HG03575 (cell line): ENCODE data around the gene GABRG3.

ENCODE experiments used
- ATAC-seq: cut with Tn5 transposase; IDR thresholded peaks from one replicate; pipeline ENCODE4 v1.9.1; 2021; ENCODE audit not compliant: unreplicated experiment, insufficient number of reproducible peaks, low FRiP score; ENCODE audit errors: extremely low read depth

GABRG3 gene

DNA sequence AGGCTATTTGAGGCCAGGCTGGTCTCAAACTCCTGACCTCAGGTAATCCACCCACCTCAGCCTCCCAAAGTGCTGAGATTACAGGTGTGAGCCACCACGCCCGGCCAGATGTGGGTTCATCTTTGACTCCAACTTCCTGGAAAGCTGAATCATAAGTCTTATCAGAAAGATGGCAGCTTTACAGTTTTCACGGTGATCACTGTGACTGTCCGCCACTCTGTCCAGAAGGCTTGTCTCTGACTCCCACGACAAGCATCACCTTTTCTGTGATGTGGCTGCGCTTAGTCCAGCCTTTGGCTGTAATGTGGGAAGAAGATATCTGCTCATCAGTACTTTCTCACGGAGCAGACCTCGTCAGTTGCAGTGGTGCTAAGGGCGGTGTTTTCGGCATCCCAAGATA is 527.7 kb downstream of the GABRG3 start:
- ATAC-seq: no peak

DNA sequence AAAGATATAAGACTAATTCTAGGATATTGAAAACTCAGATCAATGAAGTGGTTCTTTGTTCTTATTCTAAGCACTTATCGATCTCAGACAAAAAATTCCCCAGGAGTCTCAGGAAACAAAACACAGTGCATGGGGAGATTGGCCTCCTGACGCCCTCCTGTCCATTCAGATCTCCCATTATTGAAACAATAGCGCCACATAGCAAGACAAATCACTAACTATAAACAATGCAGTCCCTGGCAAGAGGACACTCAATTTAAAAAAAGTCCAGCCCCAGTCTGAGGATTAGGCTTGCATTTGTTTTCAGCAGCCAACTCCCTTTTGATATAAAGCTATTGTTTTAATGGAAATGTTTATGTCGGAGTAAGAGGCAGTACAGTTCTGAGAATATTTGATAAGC is 528.2 kb downstream of the GABRG3 start:
- no peak for ATAC-seq

DNA sequence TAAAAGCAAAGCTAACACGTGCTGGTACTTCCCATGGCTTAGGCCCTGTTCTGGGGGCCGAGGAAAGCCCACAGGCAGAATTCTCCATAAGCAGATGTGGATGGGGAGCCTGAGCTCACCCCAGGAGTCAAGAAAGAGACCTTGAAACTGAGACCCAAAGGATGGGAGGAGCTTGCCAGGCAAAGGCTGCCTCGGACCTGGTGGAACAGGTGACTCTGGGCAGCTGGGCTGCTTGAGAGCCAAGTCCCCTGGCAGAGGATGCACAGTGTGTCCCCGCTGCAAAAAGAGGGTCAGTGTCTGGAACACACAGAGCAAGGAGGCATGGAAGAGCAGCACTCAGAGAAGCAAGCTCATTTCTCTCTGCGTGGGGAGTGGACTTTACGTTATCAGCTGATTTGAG is 528.7 kb downstream of the GABRG3 start:
- no peak for ATAC-seq

DNA sequence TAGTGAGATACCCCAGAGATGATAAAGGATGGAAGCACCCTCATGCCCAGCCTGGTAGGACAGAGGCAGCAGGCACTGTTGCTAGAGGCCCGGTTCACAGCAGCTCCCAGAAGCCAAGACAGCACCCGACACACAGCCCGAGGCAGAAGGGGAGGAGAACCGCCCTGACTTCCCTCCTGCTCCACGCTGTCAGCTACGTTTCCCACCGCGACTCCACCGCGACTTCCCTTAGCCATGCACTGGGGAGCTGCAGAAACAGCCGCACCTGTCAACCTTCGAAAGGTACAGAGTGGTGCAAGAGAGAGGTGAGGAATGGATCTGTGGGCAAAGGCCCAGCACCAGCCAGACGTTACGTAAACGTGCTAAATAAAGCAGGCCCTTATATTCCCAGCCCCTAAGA is 529.2 kb downstream of the GABRG3 start:
- ATAC-seq: no peak

DNA sequence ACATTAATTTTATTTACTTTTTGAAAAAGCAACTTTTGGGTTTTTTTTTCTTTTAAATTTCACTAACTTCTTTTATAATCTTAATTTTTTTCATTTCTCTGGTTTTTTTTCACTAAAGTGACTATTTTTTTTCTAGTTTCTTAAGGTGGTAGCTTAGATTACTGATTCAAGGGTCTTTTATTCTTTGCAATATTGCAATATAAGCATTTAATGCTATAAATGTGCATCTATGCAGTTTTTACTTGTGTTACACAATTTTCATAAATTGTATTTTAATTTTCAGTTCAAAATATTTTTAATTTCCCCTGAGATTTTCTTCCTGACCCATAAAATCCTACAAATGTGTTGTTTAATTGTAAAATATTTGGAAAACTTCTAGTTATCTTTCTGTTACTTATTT is 535.8 kb downstream of the GABRG3 start:
- ATAC-seq: no peak

DNA sequence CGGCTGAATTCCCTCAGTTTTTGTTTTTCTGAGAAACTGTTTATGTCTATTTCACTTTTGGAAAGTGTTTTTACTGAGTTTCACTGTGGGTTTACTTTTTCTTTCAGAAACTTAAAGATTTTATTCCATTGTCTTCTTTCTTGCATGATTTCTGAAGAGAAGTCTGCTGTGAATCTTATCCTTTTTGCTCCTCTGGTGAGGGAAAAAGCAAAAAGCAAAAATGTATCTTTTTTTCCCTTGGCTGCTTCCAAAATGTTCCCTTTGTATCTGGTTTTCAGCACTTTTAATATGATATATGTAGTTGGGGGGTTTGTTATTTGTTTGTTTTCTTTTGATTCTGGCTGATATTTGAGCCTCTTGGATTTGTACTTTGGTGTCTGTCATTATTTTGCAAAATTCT is 538.0 kb downstream of the GABRG3 start:
- no peak for ATAC-seq

DNA sequence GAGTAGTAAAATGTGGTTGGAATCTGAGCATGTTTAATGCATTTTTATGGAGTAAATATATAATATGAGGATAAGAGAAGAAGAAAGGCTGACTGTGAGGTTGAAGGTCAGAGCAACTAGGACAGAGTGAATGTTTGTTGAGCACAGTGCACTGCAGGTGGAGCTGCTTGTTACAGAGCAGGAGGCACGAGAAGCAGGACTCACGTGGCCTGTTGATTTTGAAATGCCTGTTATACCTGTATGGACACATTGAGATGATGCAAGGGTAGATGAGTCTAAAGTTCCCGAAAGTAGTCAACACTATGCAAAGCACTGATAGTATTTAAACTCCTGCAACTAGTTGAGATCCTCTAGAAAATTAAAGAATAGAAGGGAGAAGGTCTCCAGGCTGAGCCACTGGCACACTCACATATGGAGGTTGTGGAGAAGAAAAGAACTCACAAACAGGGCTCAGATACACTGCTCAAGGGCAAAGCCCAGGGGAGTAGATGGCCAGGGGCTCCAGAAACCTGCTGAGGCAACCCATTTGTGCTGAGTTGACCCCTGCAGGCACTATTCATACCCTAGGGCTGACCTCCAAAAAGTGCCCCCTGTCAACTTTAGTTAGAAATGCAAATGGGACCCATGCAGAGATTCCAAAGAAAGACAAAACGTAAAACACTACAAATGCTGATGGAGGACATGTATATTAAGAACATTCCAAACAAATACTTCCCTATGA is 541.5 kb downstream of the GABRG3 start:
- ATAC-seq: no peak

DNA sequence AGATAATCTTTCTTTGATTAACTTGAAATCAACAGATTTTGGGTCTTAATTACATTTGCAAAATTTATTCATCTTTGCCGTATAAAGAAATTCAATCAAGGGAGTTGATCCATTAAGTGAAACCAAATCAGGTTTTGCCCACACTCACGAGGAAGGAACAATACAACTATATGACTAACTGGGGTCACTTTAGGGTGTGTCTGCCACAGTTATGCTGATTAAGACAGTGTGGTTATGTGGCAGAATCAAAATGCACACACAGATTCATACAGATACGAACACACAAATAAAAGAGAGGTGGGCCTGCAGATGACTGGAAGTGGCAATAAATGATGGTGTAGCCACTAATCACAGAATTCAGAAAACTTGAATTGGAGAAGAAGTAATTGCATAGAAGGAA is 543.5 kb downstream of the GABRG3 start:
- no peak for ATAC-seq

DNA sequence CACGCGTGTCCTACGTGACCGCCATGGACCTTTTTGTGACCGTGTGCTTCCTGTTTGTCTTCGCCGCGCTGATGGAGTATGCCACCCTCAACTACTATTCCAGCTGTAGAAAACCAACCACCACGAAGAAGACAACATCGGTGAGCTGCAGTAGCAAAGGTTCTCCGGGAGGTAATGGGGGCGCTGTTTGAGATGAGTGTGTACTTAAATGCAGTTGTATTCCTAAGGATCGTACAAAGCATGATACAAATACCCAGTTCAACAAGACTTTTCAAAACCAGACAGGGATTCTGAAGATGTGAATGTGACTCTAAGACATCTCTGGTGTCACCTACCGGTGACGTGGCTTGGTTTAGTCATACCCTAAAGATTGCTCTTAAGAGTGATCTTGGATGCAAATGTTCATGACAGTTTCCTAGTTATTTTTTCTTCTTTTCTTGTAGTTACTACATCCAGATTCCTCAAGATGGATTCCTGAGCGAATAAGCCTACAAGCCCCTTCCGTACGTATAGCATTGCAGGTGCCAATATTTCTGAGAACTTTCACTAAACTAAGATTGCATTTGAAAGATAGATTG is 556.6 kb downstream of the GABRG3 start:
- ATAC-seq: no peak

DNA sequence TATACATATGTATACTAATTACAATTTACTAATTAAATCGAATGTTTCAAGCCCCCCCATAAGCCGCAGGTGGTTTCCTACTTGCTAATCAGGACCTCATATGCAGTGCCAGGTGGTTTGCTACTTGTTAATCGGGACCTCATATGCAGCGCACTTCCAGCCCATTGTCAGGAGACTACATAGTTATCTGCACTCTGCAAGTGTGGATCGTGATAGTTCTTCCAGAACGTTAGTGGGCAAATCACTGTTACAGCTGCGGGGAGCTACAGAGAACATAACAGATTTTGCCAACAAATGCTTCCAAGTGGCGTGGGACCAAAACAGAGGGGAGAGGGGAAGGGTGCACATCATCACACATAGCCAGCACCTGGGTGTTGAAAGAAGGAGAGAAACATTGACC is 558.4 kb downstream of the GABRG3 start:
- ATAC-seq: no peak

DNA sequence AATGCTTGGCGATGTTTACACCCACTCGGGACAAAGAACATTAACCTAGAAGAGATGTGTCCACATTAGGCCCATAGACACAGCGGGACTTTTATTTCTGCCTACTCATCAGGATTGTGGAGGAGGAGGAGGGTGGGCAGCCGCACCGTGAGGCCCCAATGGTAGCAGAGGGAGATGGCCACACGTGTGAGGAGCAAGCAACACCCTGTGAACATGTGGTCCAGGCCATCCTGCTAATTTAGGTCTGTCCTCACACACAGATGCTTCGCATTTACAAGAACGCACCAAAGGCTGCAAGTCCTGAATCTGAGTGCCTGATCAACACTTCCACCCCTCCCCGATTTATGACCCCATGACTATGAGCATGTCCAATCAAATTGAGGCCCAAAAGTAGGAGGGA is 560.0 kb downstream of the GABRG3 start:
- ATAC-seq: no peak

DNA sequence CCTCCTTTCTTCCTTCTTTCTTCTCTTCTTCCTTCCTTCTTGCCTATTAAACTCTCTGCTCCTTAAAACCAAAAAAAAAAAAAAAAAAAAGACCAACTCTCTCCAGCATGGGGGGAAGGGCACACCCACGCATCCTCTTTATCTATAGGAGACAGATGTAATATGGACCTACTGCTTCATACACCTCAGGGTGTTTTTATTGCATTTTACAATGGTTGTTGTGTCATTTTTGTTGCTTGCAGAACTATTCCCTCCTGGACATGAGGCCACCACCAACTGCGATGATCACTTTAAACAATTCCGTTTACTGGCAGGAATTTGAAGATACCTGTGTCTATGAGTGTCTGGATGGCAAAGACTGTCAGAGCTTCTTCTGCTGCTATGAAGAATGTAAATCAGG is 561.4 kb downstream of the GABRG3 start:
- no peak for ATAC-seq

DNA sequence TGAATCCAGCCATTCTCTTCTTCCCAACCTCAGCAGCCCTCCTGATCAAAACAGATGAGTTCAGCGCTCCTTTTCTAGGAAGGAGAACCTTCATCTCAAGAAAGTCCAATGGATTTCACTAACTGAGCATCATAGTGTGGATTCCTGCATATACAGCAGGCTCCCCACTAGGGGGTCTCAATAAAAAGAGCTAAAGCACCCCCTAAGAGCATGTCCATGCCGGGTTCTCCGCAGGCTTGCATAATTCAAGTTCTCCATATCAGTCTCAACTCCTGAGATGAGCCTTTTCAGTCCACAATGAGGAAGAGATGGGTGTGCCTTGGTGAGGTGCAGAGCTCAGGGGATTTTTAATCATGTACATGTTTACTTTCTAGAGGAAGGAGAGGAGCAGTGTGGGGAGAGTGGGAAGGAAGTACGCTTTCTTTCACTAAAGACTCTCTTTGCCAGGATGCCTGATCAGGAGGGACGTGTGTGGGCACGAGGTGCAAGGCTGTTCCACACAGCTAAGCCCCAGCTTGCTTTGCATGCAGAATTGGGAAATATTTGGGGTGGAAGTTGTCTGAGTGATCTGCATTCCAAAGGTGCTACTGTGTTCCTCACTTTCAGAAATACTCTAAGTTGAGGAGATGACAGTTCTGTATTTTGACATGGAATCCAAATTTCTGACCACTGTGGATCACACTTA is 564.6 kb downstream of the GABRG3 start:
- ATAC-seq: no peak

DNA sequence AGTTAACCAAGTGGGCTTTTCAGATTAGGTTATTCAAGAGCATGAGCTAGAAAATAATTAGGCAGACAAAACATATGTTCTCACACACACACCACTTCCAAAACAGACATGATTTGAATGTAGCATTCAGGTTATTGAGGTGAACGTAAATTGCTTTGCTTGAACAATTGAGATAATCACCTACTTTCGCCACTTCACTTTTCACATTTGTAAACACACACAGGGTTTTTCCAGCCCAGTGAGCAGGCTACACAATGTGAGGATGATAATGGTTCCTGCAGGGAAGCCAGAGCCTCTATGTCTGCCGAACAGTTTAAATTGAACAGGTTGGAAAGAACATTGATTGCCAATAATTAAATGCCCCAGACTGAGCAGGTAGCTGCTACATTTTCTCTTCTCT is 567.3 kb downstream of the GABRG3 start:
- ATAC-seq: no peak

DNA sequence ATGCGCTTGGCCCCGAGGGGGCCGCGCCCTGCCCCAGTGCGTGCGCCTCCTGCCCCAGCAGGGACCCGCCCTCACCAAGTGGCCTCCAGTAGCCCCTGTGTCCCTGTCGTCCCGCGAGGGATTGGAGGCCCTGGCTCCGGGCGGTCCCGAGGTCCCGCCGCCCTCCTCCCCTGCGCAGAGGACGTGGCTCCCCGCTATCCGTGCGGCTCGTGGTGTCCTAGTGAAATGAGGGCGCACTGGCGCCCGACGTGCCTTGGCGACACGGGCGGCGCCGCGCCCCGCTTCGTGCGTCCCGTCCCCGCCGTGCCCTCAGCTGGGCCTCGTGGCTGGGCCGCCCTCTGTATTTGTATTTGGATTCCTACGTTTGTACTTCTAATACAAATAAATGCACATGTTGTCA is 570.6 kb downstream of the GABRG3 start:
- no peak for ATAC-seq

DNA sequence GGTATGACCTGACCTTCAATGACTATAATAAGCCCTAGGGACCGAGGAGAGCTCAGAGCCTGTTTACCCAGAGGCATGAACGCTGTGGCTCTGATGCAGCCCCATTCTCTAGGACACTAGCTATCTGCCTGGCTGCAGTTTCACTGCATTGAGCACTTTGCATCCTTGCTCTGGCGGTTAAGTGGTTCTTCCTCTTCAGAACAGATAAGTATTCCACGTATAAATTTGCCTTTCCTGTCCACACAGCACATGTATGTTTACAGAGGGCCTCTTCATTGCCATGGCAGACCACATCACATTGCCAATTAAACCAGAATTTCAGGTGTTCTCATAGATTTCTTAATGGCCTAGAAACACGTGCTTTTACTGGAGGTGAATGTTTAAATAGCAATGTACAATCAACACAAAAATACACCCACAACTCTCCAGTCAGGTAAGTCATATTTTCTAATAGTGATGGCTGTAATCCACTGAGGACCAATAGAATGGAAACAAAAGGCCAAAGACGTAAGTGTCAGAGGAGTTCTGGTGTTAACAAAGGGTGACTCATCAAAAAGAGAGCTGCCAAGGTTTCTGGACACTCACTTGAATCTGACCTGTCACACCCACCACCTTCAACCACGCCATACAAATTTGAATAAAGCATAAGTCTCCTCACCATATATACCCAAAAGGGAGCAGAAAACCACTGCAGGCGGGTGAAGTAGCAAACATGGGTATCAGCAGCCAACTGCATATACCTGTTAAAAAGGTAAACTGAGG is 574.7 kb downstream of the GABRG3 start:
- no peak for ATAC-seq

DNA sequence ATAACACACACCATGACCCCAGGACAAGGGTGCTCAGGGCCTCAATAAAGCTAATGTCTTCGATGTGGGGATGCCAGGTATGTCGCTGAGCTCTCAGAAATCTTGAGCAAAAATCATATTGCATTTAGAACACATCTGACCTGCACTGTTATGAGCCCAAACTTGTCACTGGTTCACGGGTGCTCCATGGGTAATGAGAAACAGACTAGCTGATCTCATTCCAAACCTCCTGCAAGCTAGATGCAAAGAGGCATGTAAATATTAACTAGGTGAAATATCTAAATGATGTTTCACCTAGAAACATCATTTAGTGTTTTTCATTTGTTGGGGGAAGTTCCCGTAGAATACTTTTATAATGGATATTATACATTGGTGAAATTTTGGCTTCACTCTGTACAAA is 578.8 kb downstream of the GABRG3 start:
- no peak for ATAC-seq

DNA sequence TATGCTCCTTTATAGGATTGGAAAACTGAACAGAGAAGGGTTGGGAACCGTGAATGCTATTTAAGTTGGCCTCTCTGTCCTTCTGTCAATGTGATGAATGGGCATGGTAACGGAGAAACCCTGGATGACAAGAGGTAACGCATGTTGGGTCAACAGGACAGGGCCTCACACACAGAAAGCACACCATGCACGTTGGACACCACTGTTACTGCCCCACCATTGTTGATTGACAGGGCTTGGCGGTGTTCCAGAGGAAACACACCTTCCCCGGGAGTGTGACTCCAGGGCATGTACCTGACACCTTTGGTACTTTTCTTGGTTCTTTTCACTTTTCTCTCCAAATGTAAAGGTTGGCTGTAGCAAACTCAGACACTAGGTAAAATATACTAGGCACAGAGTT is 579.7 kb downstream of the GABRG3 start:
- ATAC-seq: no peak

DNA sequence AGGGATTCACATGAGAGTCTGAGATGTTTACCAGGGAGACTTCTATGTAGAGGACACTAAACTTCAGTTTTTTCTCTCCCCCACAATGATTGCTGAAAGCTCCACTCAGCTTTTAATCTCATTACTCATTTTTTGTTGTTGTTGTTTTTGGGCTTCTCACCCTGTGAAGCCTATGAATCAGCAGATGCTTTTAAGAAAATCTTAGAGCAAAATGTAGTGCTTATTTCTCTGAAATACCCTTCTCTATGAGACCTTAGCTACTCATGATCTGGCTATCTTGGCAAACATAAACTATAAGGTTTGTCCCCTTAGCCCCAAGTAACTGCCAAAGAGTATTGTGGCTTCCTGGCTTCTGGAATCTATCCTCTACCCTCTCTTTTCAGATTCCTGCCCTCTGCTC is 590.8 kb downstream of the GABRG3 start:
- no peak for ATAC-seq
